GM21515 (cell line): ENCODE results near the gene HOXB3.

Experiments
- ATAC-seq: cut with Tn5 transposase; IDR thresholded peaks from one replicate; pipeline ENCODE4 v1.9.1; 2021; ENCODE audit not compliant: unreplicated experiment

Gene HOXB3

DNA sequence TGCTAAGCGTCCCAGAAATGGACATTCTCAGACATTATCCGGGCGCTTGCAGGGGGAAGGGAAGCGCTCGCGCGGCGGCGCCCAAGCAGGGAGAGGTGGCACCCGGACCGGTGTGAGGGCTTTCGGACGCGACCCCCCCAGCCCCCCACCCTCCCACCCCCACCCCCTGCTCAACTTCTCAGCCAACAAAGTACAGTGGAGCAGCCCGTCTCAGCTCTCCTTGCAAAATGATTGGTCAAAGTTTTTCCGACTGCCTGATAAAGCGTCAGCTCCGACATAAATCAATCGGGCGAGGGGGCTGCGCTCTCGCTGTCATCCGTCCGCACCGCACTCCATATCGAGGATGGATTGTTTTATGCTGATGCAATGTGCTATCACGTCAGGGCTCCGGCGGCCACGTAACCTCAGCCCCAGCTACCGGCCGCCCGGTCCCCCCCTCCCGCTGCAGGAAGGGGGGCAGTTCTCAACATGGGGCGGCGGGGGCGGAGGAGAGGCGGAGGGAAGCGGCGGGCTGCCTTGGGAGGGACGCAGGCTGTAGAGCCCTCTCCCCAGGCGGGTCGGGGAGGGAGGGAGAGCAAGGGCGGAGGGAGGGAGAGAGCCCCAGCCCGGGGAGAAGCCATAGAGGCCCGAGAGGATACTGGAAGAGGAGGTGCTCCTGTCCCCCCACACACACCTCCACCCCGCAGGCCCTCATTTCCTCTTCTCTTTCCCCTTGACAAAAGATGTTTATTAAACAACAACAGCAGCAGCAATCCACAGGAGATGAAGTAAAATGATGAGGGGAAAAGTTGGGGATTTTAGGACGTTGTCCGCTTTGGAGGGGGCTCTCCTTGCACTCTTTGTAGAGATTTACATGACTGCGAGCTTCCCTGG, 36.4 kb upstream of the HOXB3 start, which contains the start of gene HOXB9:
Gene HOXB9, minus strand, starts transcription at position 114 of the 873 bp plus-strand sequence. Its CDS starts 89 bp downstream, at position 25.
- ATAC-seq: no peak

DNA sequence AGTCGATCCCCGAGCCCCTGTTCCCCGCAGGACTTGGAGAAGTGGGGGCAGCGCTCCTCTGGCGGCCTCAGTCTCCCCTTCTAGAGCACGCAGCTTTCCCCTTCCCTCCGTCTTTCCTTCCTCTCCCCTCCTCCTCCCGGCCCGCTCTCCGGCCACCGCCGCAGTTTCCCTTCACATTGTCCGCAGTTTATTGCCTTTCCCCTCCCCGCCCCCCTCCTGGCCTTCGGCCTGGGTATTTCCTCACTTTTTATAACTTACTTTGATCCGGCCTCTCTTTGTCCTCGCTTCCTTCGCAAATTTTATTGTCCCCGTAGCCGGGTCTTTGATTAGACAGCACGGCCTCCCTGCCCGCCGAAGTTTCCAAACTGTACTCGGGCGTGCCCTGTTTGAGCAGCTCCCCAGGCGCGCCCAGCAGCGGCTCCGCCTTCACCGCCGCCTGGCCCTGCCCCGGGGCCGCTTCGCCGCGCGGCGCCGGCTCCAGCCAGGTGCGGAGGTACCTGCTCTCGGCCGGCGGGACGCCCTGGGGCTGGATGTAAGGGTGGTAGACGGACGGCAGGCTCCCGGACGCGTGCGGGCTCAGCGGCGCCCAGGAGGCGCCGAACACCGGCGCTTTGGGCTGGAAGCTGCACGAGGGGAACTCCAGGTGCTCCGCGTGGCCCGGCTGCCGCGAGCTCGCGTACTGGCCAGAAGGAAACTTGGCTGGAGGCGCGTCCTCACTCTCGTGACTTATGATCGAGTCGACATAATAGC, 35.6 kb upstream of the HOXB3 start:
- no peak for ATAC-seq

DNA sequence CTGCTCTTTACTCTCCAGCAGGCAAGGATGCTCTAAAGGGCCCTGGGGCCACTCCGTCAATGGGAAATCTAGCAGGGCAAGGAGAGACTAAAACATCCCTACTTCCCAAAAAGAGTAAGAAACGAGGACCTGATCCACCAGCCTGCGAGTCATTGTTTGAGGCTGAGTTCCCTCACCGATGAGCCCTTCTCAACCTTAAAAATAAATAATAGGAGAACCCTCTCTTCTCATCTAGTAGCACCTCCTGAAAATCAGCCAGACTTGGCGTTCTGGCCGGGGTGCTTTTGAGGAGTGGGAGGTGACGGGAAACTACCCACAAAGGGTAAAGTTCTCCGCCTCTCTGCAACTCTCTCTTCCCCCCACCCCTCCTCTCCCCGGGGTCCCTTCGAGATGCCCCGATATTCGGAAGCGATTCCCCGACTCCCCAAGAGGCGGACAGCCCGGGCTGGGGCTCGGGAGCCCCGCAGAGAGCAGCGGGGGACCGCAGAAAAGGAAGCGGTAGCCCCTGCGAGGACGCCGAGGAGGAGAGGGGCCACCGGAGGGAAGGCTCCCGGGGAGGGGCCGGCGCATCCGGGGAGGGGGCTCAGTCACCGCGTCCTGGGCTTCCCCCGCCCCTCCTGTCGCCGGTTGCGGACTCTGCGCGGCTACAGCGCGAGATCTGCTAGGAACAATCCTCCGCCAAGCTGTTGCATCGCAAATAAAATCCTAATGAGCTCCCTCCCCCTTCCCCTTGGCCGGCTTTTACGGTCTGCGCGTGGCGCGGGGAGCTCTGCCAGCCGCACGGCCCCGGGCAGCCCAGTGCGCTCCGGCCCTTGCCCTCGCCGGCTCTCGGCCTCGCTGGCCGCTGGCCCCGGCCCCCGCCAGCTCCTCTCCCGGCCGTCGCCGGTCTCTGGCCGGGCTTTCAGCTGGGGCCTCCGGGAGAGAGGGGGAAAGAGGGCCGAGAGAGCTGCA, 34.8 kb upstream of the HOXB3 start:
- ATAC-seq: no peak

DNA sequence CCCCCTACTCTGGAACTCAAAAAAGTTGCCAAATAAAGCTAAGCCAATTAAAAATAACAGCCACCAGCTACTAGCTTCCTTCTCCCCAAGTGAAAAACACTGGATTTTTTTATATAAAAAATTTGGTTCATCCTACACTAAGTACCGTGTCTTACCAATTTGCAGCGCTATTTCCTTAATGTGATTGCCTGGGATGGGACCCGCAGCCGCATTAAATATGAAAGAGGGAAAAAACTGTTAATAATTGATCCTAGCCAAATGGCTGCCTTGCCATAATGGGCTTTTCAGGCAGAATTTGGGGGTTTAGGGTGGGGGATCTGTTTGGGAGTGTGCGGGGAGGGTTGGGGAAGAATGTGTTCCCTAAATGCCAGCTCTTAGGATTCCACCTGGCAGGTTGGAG, 34.1 kb upstream of the HOXB3 start:
- no peak for ATAC-seq

DNA sequence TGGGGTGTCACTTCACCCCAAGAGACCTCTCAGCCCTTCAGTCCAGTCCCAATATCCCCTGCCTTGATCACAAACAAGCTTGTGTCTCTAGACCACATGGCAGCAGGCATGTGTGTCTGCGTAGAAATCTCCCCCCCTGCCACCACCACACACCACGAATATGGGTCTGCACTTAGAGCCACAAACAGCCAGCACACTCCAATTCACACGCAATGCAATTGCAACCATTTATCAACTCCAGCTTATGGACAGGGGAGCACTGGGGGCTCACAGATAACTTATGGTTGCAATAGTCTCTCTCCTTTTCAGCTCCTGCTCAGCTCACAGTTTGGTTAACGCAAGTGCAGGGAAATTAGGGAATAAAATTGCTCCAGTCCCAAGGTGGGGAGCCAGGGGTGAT, 33.5 kb upstream of the HOXB3 start:
- no peak for ATAC-seq

DNA sequence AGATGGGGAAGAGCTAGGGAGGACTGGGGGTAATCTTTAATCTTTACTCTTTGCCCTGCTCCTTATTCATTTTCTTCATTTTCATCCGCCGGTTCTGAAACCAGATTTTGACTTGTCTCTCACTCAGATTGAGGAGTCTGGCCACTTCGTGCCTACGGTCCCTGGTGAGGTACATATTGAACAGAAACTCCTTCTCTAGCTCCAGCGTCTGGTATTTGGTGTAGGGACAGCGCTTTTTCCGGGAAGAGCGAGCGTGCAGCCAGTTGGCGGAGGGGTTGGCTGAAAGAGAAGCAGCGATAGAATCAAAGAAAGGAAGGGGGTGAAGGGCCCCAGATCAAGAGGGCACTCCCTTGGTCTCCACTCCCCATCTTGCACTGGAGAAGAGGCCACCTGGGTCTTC, 32.8 kb upstream of the HOXB3 start:
- ATAC-seq: no peak

DNA sequence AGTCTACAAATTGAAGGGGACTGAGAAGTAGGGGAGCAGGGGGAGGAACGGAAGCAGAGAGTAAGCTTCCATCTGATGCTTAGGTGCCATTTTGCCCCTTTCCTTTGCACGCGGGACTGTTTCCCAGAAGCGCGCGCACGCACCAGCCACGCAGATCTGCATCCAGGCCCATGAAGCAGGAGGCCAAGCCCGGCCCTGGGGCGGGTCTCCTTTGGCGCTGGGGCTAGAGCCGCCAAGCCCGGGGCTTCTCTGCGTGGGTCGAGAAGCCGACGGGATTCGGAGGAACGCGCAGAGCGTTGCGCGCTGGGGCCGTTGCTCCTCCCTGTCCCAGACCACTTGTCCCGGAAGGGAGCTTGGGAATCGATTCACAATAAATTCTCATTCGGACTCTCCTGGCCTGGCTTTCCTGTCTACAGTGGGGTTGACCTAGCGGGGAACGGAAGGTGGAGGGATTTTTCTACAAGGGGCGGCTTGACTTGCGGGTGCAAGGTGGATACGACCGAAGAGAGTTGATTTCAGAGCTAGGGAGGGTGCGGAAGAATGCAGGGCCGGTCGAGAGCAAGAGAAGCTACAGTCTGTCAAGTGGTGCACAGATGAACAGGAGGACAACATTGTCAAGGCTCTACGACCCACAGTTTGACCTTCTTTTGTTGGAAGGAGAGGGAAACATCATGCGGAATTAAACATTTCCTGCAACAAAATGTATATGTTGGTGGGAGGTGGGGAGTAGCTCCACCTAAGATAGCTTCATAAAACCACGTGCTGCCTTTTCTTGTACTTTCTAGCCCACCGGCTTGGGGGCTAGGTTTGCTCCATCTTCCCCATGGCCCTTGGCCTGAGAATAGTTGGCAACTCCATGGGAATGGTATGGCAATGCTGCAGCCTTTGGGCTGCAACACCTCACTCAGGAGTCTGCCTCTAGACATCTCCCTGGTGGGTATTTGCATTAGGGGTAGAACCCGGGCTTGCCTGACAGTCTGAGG, 31.7 kb upstream of the HOXB3 start:
- no peak for ATAC-seq

DNA sequence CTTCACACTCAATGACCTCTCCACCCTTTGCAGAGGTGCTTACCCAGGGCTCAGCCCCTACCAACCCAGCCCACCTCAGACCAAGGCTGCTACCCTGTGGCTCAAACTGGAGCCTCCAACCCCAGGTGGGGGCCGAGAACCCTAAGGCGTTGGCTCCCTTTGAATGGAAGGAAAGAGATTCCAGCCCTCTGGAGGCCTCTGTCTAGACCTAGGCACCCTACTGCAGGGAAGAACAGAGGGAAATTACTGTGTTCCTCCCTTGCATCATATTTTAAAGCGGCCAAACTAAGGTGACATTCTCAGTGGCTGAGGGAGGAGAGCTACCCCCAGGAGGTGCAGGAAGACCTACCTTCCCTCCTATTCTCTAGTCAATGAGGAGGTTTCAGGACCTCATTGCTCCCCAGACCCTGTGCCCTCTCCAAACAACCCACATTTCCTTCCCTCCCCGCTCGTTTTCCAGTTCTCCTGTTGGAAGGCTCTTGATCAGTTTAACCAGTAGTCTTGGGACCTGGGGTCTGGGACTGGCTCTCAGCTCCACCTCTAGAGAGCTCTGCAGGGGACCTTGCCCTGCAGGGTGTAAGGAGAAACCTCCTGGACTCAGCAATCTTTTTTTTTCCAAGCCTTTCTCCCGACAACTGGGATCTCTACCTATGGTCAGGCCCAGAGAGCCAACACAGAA, 30.6 kb upstream of the HOXB3 start:
- no peak for ATAC-seq

DNA sequence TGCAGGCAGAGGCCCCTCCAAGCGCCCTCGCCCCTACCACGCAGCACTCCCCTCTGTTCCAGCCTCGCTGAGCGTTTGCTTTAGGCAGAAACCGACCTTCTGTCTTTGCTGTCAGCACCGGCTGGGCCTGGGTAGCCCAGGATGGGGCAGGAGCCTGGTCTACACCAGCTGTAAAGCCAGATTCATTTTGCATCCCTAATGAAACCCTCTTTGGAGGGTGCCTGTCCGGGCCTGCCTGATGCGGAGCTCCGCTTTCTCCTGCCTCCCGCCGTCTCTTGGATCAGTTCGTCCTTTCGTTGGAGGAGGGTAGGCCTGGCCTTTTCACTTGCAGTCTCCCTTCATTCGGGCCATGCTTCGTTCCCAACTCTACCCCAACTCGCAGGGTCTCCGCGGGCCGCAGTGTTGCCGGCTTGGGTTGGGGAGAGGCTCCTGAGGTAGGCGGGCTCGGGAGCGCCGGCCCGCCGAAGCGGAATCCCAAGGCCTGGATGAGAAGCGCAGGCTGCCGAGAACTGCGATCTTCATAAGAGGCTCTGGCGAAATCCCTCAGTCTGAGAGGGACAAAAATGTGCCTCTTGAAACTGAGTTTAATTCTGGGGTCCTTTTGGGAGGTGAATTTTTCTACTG, 29.9 kb upstream of the HOXB3 start:
- no peak for ATAC-seq

DNA sequence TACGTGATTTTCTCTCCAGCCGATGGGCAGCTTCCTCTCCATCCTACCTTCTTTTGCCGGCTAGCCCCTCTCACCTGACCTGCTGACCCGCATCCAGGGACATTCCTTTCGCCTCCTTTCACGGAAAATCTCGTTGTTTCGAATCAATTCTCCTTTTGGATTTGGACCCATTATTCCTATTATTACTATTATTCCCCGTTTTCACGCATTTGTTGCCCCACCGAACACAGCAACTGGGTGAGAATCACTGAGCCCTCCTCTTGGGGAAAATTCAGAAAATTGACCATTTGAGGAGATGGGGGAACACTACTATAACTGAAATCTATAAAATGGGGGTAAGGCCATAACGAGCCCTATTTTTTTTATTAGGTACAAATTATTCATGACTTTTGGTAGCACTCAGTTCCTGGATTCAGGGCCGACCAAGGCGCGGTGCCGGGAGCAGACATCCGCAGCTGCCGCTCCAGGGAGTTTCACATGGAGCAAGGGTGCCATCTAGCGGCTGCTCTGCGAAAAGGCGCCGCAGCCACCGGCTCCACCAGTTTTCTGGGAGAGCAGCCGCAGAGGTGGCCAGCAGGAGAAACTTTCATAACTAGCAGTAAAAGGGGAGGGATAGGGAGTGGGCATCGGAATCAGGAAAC, 28.3 kb upstream of the HOXB3 start:
- ATAC-seq: no peak

DNA sequence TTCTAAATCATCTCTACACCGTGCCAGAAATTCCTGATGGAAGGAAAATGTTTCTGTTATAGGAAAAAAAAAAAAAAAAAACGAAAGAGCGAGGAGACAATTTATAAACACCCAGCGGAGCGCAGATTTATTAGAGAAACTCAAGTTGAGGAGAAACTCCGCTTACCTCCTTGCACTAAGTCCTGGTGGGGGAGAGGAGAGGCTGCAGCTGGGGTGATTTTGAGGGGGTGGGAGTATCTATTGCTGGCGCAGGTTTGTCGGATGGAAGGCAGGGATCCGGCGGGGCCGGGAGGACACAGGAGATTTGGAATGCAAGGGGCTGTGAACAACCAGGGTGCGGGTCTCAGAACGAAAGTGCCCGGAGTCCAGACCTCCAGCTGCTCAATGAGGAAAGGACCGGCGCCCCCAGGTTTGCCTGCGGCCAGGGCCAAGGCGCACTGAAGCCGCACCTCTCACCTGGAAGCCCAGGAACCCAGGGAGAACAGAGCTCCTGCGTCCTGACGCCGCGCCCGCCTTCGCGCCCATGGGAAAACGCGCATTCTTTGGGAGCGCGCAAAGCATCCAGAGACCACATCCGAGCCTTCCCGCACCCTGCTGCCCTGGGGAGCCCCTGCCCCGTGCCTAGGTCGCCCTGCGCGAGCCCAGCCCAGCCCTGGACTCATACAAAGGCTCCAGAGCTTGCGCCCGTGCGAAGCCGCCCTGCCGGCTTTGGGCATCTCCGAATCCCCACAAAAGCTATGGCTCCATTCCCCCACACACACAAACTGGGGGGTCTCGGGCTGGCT, 27.6 kb upstream of the HOXB3 start:
- no peak for ATAC-seq

DNA sequence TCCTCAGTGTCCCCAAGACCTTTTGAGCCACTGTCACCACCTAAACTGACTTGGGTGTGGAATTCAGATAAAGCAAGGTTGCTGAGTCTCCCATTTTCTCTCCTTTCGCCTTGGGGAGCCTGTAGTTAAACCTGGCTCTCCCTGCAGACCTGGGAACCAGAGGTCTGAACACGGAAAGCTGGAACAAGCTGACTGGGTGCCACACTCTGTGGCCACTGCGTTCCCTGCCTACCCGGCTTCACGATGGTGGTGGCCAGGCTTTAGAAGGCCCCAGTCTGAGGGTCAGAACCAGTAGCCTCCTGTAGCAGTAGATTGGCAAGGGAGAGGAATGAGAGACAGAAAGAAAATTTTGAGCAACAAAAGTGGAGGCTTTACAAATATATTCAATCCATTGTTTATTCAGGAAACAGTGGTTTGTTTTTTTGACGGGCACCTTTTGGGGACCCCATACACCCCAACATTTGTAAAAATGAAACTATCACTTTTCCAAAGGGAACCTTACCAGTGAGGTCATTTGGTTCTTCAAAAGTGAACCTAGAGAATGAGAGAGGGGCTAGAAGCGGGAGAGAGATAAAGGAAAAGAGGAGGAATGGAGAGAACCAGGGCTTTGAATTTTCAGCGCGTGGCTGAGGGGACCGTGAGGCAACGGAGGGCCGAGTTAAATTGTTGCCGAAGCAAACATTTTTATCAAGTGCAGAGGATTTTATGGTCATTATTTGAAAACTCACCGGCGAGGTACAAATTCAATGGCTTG, 26.9 kb upstream of the HOXB3 start:
- ATAC-seq: no peak

DNA sequence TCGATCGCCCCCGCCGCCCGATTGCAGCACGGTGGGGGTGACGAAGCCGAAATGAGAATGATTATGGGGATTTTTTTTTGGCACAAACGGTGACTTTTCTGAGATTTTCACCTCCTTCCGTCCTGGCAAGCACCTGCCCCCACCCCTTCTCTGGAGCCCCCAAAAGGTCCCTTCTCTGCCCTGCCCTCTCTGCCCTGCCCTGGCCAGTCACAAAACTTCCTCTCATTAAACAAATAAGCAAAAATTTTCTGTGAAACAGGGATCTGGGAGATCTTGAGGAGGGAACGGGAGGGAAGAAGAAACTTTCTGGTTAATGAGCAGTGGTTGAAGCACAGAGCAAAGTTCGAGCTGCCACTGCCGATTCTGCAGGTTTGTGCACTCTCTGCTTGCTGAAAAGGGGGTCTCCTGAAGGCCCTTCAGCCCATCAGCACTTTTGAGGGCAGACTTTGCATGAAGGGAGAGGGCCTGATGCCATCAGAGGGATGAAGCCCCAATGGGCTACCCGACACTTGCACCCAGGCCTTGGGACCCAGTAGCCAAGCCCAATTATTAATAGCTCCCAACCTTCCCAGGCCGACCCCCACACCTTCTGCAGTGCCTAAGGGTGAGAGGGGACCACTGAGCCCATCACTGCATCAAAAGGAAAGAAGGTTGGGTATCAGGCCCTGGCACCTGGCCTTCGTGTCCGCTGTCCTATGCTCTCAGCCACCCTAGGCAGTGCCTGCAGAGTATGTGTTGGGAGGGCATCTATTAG, 26.1 kb upstream of the HOXB3 start:
- ATAC-seq: no peak

DNA sequence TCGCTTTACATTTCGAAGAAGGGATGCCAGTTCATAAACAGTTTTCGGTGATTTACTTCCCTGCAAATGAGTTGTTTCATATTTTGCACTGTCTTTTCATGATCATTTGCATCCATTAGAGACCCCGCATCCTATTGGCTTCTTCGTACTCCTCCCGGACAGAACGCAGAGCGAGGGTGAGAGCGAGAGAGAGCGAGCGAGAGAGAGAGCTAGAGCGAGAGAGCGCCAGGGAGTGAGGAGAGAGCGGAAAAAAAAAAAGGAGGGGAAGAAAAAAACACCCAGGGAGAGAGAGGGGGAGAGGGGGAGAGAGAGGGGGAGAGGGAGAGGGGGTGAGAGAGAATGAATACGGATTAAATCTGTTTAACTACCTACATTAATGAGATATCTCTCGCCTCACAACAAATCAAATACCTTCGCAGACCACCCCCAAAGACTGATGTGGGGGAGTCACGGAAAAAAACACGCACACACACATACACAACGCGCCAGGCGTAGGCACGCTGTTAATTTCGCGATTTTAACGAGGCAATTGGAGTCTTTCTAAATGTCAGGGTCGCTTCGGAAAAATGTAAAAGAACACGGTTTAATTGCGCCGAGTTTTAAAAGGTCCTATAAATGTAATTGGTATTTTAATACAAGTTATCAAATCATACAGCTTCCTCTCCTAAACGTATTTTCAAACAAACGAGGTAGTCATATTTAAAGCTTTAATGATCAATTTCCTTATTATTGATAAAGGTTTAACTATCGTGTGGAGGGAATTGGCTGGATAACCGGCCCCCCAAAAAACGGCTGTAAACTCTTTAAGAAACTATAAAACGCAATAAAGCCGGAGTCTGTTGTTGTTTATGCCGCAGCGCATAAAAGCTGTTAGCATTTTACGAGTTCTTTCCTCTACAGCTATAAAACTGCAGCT, 25.3 kb upstream of the HOXB3 start, which contains the start of gene HOXB8:
Gene HOXB8, minus strand, starts transcription at position 246 of the 916 bp plus-strand sequence. CDS start 588 bp downstream, outside the sequence.
- ATAC-seq: no peak
